ENCODE data around the gene DNAJA3. TPM values are rescaled to one million over a fixed set of nuclear protein-coding genes. Genes with fewer than 3 reads are reported as not detected.

Gene DNAJA3
- total RNA-seq, 4 donors from 2014 or later, result 24.8 to 42.4 (median 31.8) TPM

DNA sequence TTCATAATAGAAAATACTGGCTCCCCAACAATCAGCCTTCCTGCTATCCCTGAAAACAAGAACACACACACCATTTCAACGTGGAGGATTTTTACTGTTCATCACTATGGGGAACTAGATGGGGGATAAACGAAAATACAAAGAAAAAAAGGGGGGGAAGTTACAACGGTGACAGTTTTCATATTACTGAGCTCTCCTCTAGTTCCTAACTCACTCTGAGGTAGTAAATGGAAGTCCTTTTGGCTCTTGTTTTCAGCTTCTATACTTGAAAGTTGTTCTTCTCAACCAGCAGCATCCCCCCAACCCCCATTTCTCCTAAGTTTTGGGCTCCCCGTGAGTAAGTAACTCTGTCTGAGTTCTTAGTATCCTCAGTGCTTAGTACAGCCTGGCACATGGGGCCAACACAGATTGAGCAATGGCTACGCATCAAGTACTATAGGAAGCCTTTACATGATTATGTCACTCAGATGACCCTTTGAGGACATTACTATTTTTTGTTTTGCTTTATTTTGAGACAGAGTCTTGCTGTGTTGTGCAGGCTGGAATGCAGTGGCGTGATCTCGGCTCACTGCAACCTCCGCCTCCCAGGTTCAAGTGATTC is 5.1 kb upstream of the DNAJA3 start:
- TF ChIP-seq, protein P1, sequence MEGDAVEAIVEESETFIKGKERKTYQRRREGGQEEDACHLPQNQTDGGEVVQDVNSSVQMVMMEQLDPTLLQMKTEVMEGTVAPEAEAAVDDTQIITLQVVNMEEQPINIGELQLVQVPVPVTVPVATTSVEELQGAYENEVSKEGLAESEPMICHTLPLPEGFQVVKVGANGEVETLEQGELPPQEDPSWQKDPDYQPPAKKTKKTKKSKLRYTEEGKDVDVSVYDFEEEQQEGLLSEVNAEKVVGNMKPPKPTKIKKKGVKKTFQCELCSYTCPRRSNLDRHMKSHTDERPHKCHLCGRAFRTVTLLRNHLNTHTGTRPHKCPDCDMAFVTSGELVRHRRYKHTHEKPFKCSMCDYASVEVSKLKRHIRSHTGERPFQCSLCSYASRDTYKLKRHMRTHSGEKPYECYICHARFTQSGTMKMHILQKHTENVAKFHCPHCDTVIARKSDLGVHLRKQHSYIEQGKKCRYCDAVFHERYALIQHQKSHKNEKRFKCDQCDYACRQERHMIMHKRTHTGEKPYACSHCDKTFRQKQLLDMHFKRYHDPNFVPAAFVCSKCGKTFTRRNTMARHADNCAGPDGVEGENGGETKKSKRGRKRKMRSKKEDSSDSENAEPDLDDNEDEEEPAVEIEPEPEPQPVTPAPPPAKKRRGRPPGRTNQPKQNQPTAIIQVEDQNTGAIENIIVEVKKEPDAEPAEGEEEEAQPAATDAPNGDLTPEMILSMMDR (IDR thresholded peaks at IDR 0.05; ENCODE audit: low read depth), result no peak

DNA sequence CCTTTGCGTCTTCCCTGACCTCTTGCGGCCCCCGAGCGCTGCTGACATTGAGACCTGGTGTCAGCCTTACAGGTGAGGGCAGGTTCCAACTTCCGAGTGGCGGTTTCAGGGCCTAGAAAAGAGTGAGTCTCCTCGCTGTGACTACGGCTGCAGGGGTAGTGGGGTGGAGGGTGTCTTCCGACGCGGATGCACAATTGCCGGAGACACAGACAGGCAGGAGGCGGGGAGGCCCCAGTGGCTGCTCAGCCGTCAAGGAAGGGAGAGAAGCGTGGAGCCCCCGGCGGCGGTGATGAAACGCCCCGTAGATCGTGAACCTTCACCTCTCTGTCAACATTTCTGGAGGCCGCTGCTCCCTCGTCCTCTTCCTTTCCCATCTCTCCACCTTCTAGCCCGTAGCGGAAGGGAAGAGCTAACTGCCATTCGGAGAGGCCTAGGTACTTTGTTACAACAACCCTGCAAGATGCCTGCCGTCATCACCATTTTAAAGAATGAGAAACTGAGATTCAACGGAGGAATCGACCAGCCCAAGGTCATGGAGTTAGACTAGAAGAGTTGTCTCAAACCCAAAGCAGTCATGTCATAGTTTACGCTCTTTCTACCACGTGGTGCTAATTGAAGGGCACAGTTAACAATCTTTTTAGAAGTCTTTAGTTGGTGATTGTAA is 485 bp downstream of the DNAJA3 start:
- TF ChIP-seq, protein P1 (IDR thresholded peaks at IDR 0.05; ENCODE audit: low read depth), result no peak

DNA sequence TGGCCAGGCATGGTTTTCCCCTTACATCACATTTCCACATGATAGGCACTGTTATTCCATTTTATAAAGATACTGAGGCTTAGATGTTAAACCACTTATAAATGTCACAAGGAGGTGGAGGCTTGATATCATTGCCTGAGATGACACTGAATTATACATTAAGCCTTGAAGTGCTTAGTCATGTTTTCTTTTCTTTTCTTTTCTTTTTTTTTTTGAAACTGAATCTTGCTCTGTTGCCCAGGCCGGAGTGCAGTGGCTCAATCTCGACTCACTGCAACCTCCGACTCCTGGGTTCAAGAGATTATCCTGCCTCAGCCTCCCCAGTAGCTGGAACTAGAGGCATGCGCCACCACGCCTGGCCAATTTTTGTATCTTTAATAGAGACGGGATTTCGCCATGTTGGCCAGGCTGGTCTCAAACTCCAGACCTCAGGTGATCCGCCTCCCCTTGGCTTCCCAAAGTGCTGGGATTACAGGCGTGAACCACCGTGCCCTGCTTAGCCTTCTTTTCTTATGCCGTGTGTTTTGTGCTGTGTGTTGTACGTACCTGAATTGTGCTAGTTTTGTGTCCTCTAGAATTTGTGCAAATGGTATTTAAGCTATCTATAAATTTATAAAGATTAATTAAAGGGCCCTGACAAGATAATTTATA is 1.2 kb downstream of the DNAJA3 start:
- TF ChIP-seq, protein P1 (IDR thresholded peaks at IDR 0.05; ENCODE audit: low read depth), result no peak

DNA sequence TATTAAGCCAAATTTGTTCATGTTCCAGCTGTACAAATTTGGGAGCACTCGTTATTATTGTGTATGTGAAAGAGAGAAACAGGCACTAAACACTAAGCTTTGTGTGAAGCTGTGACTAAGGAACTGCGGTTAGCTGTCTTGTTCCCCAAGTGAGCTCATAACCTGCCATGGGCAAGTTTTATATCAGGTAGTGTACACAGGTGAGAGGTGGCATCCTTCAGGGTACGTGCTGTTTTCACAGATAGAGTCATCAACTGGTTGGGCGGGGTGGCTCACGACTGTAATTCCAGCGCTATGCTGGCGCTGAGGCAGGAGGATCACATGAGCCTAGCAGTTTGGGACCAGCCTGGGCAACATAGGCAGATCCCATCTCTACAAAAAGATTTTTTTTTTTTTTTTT is 2.8 kb downstream of the DNAJA3 start:
- TF ChIP-seq, protein P1 (IDR thresholded peaks at IDR 0.05; ENCODE audit: low read depth), result no peak

DNA sequence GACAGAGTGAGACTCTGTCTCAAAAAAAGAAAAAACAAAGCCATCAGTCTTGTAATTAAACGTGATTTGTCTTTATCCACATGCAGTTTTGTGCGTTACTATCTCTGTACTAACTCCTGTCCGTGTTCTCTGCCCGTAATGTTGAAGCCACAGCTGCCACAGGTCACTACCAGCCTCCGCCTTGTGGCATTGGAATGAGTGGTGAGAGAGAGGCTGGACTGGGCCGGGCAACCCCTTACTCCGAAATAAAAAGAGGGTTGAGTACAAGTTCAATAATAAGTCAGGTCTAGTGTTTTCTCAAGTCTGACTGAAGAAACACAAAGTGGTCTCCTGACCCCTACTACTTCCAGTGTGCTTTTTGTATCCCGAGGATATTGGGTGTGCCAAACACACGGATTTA is 5.4 kb downstream of the DNAJA3 start:
- TF ChIP-seq, protein P1 (IDR thresholded peaks at IDR 0.05; ENCODE audit: low read depth), result no peak

DNA sequence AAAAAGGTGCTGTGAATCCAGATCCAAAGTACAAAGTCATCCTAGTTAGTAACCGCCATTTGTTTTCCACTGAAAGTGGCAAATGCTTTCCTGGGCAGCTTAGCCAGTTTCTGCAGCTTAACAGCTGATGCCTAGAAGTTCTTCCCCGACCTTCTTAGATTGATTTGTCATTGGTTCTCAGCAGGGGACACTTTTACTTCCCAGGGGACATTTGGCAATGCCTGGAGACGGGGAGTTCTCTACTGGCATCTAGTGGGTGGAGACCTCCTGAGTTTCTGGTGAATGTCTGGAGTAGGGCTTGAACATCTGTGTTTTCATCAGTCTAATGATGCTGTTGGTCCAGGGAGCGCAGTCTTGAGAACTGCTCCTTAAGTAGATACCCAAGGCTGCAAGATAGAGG is 7.6 kb downstream of the DNAJA3 start:
- TF ChIP-seq, protein P1 (IDR thresholded peaks at IDR 0.05; ENCODE audit: low read depth), result no peak
